Left renal cortex interstitium (tissue), 4 donors: Measurements from ENCODE around the gene HMCES. TPM values are rescaled to one million over a fixed set of nuclear protein-coding genes. Genes with fewer than 3 reads are reported as not detected.
A peak's percentile ranks its signal among the peaks of the same experiment; 100 is the strongest.
"Not testable (repeated sequence)": the region's sequence is repeated elsewhere in the genome, so short reads cannot be mapped to it uniquely, and the experiment has no call there.

ENCODE experiments used
- DNase-seq, 4 donors: peaks; one replicate each; pipeline ENCODE4 v3.0.0-alpha.2; 2013; ENCODE audit warnings: low read depth in 4 of 4, low spot score in 2 of 4, missing footprints in 1 of 4
- polyA plus RNA-seq, 4 donors: library from polyadenylated mRNA; unstranded; fragments of 120-200 nt; gene quantifications; one replicate each; pipeline ENCODE4 v1.2.1, GENCODE V29; 2013; ENCODE audit not compliant: insufficient read length in 4 of 4

Gene HMCES
- polyA plus RNA-seq, 4 donors: 47.3 to 56.5 (median 53.3) TPM

DNA sequence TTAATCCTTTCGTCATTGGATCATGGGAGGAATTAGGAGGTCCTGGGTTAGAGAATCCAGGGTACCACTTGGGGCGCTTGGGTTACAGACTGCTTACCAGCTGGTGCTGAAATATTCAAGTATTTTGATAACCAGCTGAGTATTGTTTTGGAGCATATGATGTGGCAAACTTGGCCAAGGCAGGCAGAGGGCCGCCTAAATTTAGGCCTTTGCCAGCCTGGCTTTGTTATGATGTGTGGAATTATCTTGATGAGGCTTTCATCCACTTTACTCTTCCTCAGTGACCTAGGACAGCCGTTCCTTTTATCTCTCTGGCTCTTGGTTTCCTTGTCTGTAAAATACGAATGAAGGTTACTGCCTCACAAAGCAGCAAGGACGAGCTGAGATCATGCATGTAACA lies 22.4 kb upstream of the HMCES start:
- DNase-seq: no peak

DNA sequence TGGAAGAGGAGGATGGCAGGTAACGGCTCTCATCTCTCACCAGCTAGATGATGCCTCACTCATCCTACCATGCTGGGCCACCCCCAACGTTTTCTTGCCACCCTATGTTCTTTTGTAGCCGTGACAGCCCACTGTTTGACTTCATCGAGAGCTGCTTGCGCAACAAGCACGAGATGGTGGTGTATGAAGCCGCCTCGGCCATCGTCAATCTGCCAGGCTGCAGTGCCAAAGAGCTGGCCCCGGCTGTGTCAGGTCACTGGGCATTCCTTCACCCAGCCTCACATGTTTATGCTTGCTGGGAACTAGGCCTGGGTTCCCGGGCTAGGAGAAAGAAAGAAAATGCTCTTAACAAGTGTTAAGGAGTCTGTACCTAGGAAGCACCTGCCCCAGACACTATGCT lies 21.1 kb upstream of the HMCES start:
- no peak for DNase-seq

GRCh38 chr3:129259612-129260477 lies 18.8 kb upstream of the HMCES start:
- DNase-seq: no peak

DNA sequence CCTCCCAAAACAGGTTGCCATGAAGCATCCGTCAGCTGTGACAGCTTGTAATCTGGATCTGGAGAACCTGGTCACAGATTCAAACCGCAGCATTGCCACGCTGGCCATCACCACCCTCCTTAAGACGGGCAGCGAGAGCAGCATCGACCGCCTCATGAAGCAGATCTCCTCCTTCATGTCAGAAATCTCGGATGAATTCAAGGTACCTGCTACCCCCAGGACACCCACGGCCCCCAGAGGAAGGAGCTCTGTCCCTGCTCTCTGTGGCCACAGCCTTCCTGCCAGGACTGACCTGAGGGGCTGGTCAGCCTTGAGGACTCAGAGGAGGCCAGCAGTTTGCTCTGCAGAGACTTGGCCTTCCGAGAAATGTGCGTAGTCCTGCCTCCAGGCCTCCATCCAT lies 18.1 kb upstream of the HMCES start:
- no peak for DNase-seq

- no peak for DNase-seq
Observed at GRCh38 chr3:129261894-129262293, 16.8 kb upstream of the HMCES start.

DNA sequence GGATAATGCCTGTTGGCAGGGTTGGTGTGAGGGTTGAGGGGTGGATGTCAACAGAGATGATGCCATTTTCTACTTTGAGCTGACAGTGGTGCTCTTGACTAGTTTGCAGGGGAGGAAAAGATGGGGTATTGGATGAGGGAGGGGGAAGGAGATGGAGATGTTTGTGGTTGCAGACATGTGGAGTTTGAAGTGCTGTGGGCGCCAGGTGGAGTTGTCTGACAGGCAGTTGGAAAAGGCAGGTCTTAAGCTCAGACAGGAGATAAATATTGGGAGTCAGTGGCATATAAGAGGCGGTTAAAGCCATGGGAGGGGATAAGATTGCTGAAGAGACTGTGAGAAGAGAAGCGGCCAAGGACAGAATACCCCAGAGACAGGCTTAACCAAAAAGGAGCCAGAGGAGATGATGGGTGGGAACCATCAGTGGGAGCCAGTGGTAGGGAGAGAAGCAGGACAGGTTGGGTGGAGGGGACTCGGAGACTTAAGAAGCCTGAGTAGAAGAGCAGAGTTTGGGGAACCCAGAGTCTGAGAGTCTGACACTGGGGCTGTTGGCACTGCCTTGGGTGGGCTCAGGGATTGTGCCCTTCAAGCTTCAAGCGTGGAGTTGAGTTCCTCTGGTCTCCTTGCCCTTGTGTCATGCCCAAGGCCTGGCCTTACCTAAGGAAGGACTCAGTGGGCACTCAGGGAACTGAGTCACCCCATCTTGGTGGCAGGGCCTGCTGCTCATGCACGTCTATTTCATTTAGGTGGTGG lies 15.3 kb upstream of the HMCES start:
- DNase-seq: no peak

GRCh38 chr3:129264994-129265393 lies 13.7 kb upstream of the HMCES start:
- not testable (repeated sequence) for DNase-seq

GRCh38 chr3:129266651-129267050 lies 12.0 kb upstream of the HMCES start:
- DNase-seq: no peak

DNA sequence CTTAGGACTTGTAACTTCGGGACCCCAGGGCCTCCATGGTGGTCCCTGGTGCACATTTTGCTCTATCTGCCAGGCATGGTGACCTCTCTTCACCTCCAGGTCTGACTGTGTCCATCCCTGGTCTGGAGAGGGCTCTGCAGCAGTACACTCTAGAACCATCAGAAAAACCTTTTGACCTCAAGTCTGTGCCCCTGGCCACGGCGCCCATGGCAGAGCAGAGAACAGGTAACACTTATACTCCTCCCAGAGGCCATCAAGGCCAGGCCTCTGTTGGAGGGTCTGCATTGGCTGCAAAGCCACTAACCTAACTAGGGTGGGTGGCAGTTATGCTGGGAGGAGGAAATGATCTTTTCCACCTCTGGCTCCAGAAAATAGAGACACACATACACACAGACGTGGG lies 10.3 kb upstream of the HMCES start:
- DNase-seq: no peak

DNA sequence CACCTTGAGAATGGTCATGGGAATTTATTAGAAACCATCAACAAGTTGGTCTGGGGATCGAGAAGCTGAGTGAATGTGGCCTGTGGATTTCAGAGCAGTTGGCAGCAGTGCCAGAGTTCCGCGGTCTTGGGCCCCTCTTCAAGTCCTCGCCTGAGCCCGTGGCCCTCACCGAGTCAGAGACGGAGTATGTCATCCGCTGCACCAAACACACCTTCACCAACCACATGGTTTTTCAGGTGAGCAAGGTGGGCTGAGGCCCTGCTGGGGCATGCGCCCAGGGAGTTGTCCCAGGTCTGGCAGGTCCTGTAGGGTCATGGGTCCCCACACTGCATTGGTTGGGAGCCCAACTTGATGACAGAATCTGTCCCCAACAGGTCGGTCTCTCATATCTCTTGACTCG lies 7.0 kb upstream of the HMCES start:
- DNase-seq: no peak

DNA sequence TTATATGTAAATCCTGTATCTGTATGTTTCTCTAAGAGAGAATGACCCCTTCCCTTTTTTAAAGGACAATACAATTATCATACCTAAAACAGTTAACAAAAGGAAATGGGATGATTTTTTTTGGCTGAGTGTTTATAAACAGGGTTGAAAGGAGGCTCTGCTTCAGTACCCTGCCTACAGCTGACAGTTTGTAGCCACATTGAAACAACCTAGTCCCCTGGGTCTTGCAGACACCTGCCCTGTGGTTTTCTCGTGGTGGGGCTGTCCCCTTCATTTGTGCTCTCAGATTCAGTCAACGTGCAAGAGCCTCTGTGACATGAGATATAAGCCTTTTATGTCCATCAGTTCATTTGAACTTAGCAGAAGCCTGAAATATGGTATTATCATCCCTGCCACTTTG lies 2.3 kb upstream of the HMCES start:
- no peak for DNase-seq

DNA sequence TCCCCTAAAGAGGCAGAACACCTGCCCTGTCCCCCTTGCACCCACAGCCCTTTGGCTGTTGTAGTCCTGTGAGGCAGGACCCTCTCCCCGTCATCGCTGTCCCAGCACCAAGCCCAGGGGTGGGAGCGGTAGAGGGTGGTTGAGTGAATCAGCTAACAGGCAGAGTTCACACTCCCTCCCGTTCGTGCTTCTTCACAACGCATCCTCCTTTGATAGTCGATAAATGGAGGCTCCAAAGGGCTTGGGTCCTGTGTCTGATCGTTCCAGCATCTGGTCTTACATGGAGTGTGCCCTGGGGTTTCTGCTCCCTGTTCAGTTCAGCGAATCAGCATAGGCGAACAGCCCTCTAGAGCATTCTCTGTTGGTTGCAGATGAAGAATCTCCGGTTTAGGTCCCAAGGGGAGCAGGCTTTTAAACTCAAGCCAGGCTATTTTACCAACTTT lies 820 bp upstream of the HMCES start:
- peak; percentile 3 to 4 (median 3) for DNase-seq

DNA sequence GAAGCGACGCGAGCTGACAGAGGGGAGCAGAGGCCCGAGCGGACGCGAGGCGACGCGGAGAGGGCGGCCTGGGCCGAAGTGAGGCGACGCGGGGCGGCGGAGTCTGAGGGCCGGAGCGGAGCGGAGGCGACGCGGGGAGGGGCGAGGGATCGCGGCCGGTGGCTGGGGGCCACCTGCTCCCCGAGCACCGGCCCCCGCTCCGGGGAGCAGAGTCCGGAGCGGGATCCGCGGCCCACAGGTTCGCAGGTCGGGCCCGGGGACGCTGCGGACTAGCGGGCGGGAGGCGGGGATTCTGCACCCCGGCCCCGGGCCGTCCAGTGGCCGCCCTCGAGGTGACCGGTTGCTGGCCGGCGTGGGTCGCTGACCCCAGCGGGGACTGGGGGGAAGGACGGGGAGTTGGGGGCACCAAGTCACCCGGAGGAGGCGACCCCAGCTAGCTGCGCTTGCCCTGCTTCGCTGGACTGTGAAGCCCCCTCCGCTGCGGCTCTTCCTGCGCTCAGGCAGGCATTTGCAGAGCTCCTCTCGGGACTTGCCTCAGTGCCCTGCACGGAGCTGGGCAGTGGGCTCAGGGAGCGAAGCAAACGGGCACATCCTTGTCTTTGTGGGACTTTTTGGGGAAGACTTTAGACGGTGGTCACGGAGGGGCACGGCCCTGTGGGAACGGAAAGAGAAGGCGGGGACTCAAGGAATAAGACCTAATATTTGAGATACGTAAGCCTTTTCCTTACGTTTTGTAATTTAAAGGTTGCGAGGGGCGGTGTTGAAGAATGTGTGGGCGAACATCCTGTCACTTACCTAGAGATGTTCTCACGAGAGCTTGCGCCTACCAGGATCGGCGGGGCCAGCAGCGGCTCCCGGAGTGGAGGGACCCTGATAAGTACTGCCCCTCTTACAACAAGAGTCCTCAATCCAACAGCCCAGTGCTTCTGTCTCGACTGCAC lies 566 bp downstream of the HMCES start:
- DNase-seq: peak; percentile 27 to 45 (median 40)

- DNase-seq: no peak
Observed at GRCh38 chr3:129280183-129280582, 1.5 kb downstream of the HMCES start.

GRCh38 chr3:129281726-129282125 lies 3.1 kb downstream of the HMCES start:
- DNase-seq: no peak

DNA sequence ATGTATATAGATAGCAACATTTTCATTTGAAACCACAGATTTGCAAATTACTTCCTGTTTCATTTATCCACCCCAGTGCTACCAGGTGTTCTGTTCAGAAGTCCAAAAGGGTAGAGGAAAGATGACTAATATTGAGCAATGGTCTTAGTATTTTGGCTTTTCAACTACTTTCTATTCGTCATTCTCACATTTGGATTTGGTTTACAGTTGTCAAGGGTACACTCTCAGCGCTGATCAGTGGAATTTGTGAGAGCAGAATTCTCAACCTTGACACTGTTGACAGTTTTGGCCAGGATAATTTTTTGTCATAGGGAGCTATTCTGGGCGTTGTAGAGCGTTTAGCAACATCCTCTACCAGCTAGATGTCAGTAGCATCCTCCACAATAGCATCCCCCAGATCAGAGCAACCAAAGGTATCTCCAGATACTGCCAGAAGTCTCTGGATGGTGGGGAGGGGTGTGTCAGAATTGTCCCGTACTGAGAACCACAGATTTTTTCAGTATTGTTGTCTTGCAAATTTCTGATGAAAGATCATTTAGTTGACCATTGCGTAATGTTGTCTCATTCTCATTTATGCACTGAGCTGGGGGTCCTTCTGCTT lies 4.2 kb downstream of the HMCES start:
- DNase-seq: no peak

- DNase-seq: no peak
Observed at GRCh38 chr3:129286081-129286480, 7.4 kb downstream of the HMCES start.

GRCh38 chr3:129288446-129288845 lies 9.8 kb downstream of the HMCES start:
- no peak for DNase-seq

- DNase-seq: no peak
Observed at GRCh38 chr3:129289201-129289921, 10.7 kb downstream of the HMCES start.
